Activated B cell treated with CpG ODN at 0.5 μM for 24 hours (primary cell): ENCODE data around the gene NOVA1. TPM values are rescaled to one million over a fixed set of nuclear protein-coding genes. Genes with fewer than 3 reads are reported as not detected.

ENCODE experiments used
- ATAC-seq: fragments of 200-7000 bp; cut with Tn5 transposase; one replicate; pipeline ENCODE4 v1.10.0; 2021; ENCODE audit warnings: low read depth, mild to moderate bottlenecking, moderate library complexity
- CTCF ChIA-PET: fragments of 350-600 bp; sonication (Branson Sonifier 250); formaldehyde crosslinking; loops from one replicate; lab custom pipeline; 2021; ENCODE audit warnings: antibody characterized with exemption; lab: Charles Lee
- POLR2A ChIA-PET: fragments of 350-600 bp; sonication (Branson Sonifier 250); formaldehyde crosslinking; loops from one replicate; lab custom pipeline; 2021; ENCODE audit warnings: antibody characterized with exemption; lab: Charles Lee
- DNase-seq: peaks from one replicate; pipeline ENCODE4 v3.0.0; 2022
- H3K27ac Mint-ChIP-seq: one replicate; pipeline ENCODE4 v1.8.0; 2020; ENCODE audit warnings: mixed read lengths
- H3K27me3 Mint-ChIP-seq: one replicate; pipeline ENCODE4 v1.8.0; 2021; ENCODE audit warnings: mixed read lengths
- H3K36me3 Mint-ChIP-seq: one replicate; pipeline ENCODE4 v1.8.0; 2021; ENCODE audit warnings: low read depth, mixed read lengths
- H3K4me1 Mint-ChIP-seq: one replicate; pipeline ENCODE4 v1.8.0; 2021; ENCODE audit warnings: mixed read lengths
- H3K4me3 Mint-ChIP-seq: one replicate; pipeline ENCODE4 v1.8.0; 2020; ENCODE audit warnings: mild to moderate bottlenecking, mixed read lengths
- H3K9me3 Mint-ChIP-seq: one replicate; pipeline ENCODE4 v1.8.0; 2020; ENCODE audit warnings: mixed read lengths
- CTCF ChIP-seq: fragments of 200-600 bp; IDR thresholded peaks from one replicate; pipeline ENCODE4 v1.8.0; 2022; ENCODE audit warnings: antibody characterized with exemption, mild to moderate bottlenecking
- intact Hi-C: fragments of 100-400 bp; cut with micrococcal nuclease; formaldehyde crosslinking; loops from one replicate; pipeline ENCODE4 v1.15.1; 2024
- total RNA-seq: library from RNA; stranded (reverse); gene quantifications from 2 replicates; pipeline ENCODE4 v1.2.3, GENCODE V29; 2022

NOVA1 gene
- total RNA-seq, 1 donor from 2014 or later: not detected

GRCh38 chr14:26621807-26622560 is 24.2 kb upstream of the NOVA1 start:
- H3K4me1 Mint-ChIP-seq: no peaks in the 10 kb centered on the region
- no peaks in the 10 kb centered on the region for H3K36me3 Mint-ChIP-seq
- POLR2A ChIA-PET: no interaction called here
- H3K27me3 Mint-ChIP-seq: no peaks in the 10 kb centered on the region
- peaks cover 9% of the 10 kb centered on the region for H3K9me3 Mint-ChIP-seq
- no peak for TF ChIP-seq CTCF
- no peak overlapping the region for H3K27ac Mint-ChIP-seq
- H3K4me3 Mint-ChIP-seq: no peak overlapping the region
- no peak for ATAC-seq
- CTCF ChIA-PET: no interaction called here
- intact Hi-C loops: no loop called here
- DNase-seq: no peak

- peaks cover 6% of the 10 kb centered on the region for H3K9me3 Mint-ChIP-seq
- no peak for TF ChIP-seq CTCF
- no peaks in the 10 kb centered on the region for H3K36me3 Mint-ChIP-seq
- ChIA-PET CTCF (no interaction called here), POLR2A (no interaction called here)
- intact Hi-C loops: no loop called here
- no peak overlapping the region for H3K4me3 Mint-ChIP-seq
- H3K4me1 Mint-ChIP-seq: no peaks in the 10 kb centered on the region
- H3K27me3 Mint-ChIP-seq: no peaks in the 10 kb centered on the region
- no peak overlapping the region for H3K27ac Mint-ChIP-seq
- DNase-seq (no peak), ATAC-seq (no peak)
Observed at GRCh38 chr14:26621364-26621763, 23.5 kb upstream of the NOVA1 start.

GRCh38 chr14:26611259-26611658 is 13.4 kb upstream of the NOVA1 start:
- DNase-seq: no peak
- ChIA-PET POLR2A (no interaction called here), CTCF (no interaction called here)
- no peak for TF ChIP-seq CTCF
- intact Hi-C loops: no loop called here
- Mint-ChIP-seq H3K27me3 (no peaks in the 10 kb centered on the region), H3K4me3 (no peak overlapping the region), H3K9me3 (peaks cover 14% of the 10 kb centered on the region), H3K27ac (no peak overlapping the region), H3K36me3 (no peaks in the 10 kb centered on the region), H3K4me1 (no peaks in the 10 kb centered on the region)
- no peak for ATAC-seq

- Mint-ChIP-seq H3K4me1 (no peaks in the 10 kb centered on the region), H3K4me3 (no peak overlapping the region), H3K27me3 (no peaks in the 10 kb centered on the region), H3K9me3 (peaks cover 10% of the 10 kb centered on the region), H3K36me3 (no peaks in the 10 kb centered on the region), H3K27ac (no peak overlapping the region)
- DNase-seq: no peak
- no peak for ATAC-seq
- intact Hi-C loops: no loop called here
- no peak for TF ChIP-seq CTCF
- ChIA-PET CTCF (no interaction called here), POLR2A (no interaction called here)
Observed at GRCh38 chr14:26606729-26607312, 9.0 kb upstream of the NOVA1 start.

- peaks cover 7% of the 10 kb centered on the region for H3K9me3 Mint-ChIP-seq
- POLR2A ChIA-PET: no interaction called here
- no peak for TF ChIP-seq CTCF
- H3K27me3 Mint-ChIP-seq: no peaks in the 10 kb centered on the region
- ATAC-seq: no peak
- no peak overlapping the region for H3K4me3 Mint-ChIP-seq
- H3K27ac Mint-ChIP-seq: no peak overlapping the region
- CTCF ChIA-PET: no interaction called here
- no peak for DNase-seq
- intact Hi-C loops: no loop called here
- no peaks in the 10 kb centered on the region for H3K36me3 Mint-ChIP-seq
- no peaks in the 10 kb centered on the region for H3K4me1 Mint-ChIP-seq
Observed at GRCh38 chr14:26605602-26606001, 7.8 kb upstream of the NOVA1 start.
